ENCODE data around the gene SFI1. TPM values are rescaled to one million over a fixed set of nuclear protein-coding genes. Genes with fewer than 3 reads are reported as not detected.

The SFI1 gene
- total RNA-seq, 1 donor from 2014 or later: 40.6 TPM

DNA sequence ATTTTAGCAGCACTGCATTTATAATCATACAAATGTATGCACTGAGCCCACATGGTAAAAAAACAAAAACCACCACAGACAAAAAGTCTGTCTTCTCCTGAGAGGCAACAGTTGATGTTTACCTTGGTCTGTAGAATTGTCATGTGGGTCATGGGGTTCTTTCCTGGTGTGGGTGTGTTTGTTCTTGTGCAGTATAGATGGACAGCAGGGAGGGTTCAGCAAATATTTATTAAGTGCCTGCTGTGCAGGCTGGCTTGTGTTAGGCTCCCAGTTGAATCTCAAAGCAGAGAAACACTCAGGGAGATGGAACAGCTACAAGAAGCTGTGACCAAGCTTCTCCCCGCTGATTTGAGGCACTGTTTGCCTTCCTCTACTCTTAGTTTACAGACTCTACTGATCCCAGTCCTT lies 83.5 kb downstream of the SFI1 start:
- DNase-seq (ENCODE audit: extremely low spot score, unreplicated experiment): no peak
- Mint-ChIP-seq H3K9me3 (ENCODE audit: unreplicated experiment) (no peaks in the 10 kb centered on the region), H3K4me3 (ENCODE audit: unreplicated experiment) (no peak overlapping the region), H3K27ac (ENCODE audit: unreplicated experiment) (peak overlapping the region; percentile 90), H3K4me1 (ENCODE audit: unreplicated experiment) (peaks cover 35% of the 10 kb centered on the region), H3K27me3 (ENCODE audit: unreplicated experiment) (no peaks in the 10 kb centered on the region), H3K36me3 (ENCODE audit: unreplicated experiment) (peaks cover 9% of the 10 kb centered on the region)
- TF ChIP-seq, protein P1, sequence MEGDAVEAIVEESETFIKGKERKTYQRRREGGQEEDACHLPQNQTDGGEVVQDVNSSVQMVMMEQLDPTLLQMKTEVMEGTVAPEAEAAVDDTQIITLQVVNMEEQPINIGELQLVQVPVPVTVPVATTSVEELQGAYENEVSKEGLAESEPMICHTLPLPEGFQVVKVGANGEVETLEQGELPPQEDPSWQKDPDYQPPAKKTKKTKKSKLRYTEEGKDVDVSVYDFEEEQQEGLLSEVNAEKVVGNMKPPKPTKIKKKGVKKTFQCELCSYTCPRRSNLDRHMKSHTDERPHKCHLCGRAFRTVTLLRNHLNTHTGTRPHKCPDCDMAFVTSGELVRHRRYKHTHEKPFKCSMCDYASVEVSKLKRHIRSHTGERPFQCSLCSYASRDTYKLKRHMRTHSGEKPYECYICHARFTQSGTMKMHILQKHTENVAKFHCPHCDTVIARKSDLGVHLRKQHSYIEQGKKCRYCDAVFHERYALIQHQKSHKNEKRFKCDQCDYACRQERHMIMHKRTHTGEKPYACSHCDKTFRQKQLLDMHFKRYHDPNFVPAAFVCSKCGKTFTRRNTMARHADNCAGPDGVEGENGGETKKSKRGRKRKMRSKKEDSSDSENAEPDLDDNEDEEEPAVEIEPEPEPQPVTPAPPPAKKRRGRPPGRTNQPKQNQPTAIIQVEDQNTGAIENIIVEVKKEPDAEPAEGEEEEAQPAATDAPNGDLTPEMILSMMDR (IDR thresholded peaks at IDR 0.05): no peak

GRCh38 chr22:31583861-31584485 lies 87.6 kb downstream of the SFI1 start:
- DNase-seq (ENCODE audit: extremely low spot score, unreplicated experiment): no peak
- H3K27me3 Mint-ChIP-seq (ENCODE audit: unreplicated experiment): no peaks in the 10 kb centered on the region
- H3K9me3 Mint-ChIP-seq (ENCODE audit: unreplicated experiment): no peaks in the 10 kb centered on the region
- no peak overlapping the region for H3K4me3 Mint-ChIP-seq (ENCODE audit: unreplicated experiment)
- peak overlapping the region; percentile 92 for H3K27ac Mint-ChIP-seq (ENCODE audit: unreplicated experiment)
- peaks cover 56% of the 10 kb centered on the region for H3K4me1 Mint-ChIP-seq (ENCODE audit: unreplicated experiment)
- peaks cover 11% of the 10 kb centered on the region for H3K36me3 Mint-ChIP-seq (ENCODE audit: unreplicated experiment)
- TF ChIP-seq, protein P1 (IDR thresholded peaks at IDR 0.05): no peak

- no peak for DNase-seq (ENCODE audit: extremely low spot score, unreplicated experiment)
- Mint-ChIP-seq H3K9me3 (ENCODE audit: unreplicated experiment) (no peaks in the 10 kb centered on the region), H3K36me3 (ENCODE audit: unreplicated experiment) (peaks cover 11% of the 10 kb centered on the region), H3K27me3 (ENCODE audit: unreplicated experiment) (no peaks in the 10 kb centered on the region), H3K4me3 (ENCODE audit: unreplicated experiment) (no peak overlapping the region), H3K4me1 (ENCODE audit: unreplicated experiment) (peaks cover 51% of the 10 kb centered on the region), H3K27ac (ENCODE audit: unreplicated experiment) (peak overlapping the region; percentile 92)
- TF ChIP-seq, protein P1 (IDR thresholded peaks at IDR 0.05): no peak
These were observed 88.4 kb downstream of the SFI1 start for GRCh38 chr22:31584804-31585160.

GRCh38 chr22:31585161-31585859 lies 89.0 kb downstream of the SFI1 start:
- Mint-ChIP-seq H3K27me3 (ENCODE audit: unreplicated experiment) (no peaks in the 10 kb centered on the region), H3K4me3 (ENCODE audit: unreplicated experiment) (no peak overlapping the region), H3K9me3 (ENCODE audit: unreplicated experiment) (no peaks in the 10 kb centered on the region), H3K4me1 (ENCODE audit: unreplicated experiment) (peaks cover 46% of the 10 kb centered on the region), H3K27ac (ENCODE audit: unreplicated experiment) (peak overlapping the region; percentile 92), H3K36me3 (ENCODE audit: unreplicated experiment) (peaks cover 11% of the 10 kb centered on the region)
- DNase-seq (ENCODE audit: extremely low spot score, unreplicated experiment): no peak
- TF ChIP-seq, protein P1 (IDR thresholded peaks at IDR 0.05): no peak

GRCh38 chr22:31586137-31586920 lies 90.0 kb downstream of the SFI1 start:
- DNase-seq (ENCODE audit: extremely low spot score, unreplicated experiment): no peak
- Mint-ChIP-seq H3K27me3 (ENCODE audit: unreplicated experiment) (no peaks in the 10 kb centered on the region), H3K36me3 (ENCODE audit: unreplicated experiment) (peaks cover 11% of the 10 kb centered on the region), H3K9me3 (ENCODE audit: unreplicated experiment) (no peaks in the 10 kb centered on the region), H3K27ac (ENCODE audit: unreplicated experiment) (peak overlapping the region; percentile 92), H3K4me1 (ENCODE audit: unreplicated experiment) (peaks cover 40% of the 10 kb centered on the region), H3K4me3 (ENCODE audit: unreplicated experiment) (no peak overlapping the region)
- TF ChIP-seq, protein P1 (IDR thresholded peaks at IDR 0.05): no peak

Data from osteocyte (in vitro differentiated cells).